GM19035 (cell line): ENCODE results near the gene TCF4.

Experiments used
- ATAC-seq: cut with Tn5 transposase; IDR thresholded peaks from one replicate; pipeline ENCODE4 v1.9.1; 2021; ENCODE audit not compliant: unreplicated experiment

TCF4 gene

DNA sequence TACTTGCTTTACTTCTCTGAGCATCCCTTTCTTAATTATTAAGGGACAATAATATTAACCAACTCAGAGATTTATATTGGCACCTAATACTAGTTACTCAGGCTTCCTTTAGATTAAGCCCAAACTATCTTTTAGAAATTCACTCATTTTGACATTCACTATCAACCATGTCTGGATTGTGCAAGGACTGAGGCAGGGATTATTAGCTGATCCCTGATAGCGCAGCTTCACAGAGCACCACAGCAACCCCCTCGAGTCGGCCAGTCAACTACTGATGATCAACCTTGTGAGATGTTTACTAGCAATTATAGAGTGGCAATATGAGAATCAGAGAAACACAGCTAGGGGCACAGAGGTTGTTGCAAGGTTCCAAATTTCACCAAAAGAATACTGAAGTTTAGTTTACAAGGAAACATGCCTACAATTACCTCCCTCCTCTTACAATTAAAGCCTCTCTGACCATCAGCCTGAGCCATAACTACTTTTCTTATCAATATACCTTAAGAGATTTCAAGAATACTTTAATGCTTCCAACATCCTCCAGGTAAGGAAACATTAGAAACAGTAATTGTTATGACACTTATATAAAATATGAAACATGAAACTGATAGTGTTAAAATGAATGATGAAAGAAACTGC is 191.6 kb downstream of the TCF4 start:
- no peak for ATAC-seq

DNA sequence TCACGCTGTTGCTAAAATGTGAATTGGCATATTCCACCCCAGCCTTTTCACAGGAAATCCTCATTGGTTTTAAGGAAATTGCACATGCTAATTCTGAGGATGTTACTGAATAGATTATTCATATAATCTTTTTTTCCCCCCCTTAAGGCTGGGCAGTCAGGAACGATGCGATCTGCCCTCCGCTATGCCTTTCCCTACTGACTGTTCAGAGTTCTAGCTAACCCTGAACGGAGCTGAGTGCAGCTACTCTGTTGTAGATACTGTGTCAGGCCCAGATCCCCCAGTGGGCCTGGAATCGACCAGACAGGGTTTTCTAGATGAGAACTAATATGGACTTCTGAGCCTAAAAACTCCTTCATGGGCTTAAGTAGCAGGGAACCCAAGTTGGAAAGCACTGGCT is 192.2 kb downstream of the TCF4 start:
- ATAC-seq, result no peak

DNA sequence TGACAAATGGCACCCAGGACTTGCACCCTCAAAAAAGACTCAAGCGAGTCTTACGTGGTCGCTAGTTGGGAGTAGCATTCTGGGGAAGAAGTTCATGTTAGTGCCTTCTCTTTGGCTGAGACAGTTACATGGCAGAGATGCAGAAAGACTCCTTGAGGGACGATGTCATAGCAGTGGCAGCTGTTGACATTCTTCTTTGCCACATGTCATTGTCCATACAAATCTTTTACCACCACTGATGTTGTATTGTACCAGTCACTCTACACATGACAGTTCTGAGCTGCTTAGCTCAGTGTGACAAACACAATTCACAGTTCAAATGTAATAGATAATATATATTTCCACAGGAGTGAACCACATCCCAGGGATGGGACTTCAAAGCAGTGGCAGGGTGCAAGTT is 197.1 kb downstream of the TCF4 start:
- no peak for ATAC-seq

DNA sequence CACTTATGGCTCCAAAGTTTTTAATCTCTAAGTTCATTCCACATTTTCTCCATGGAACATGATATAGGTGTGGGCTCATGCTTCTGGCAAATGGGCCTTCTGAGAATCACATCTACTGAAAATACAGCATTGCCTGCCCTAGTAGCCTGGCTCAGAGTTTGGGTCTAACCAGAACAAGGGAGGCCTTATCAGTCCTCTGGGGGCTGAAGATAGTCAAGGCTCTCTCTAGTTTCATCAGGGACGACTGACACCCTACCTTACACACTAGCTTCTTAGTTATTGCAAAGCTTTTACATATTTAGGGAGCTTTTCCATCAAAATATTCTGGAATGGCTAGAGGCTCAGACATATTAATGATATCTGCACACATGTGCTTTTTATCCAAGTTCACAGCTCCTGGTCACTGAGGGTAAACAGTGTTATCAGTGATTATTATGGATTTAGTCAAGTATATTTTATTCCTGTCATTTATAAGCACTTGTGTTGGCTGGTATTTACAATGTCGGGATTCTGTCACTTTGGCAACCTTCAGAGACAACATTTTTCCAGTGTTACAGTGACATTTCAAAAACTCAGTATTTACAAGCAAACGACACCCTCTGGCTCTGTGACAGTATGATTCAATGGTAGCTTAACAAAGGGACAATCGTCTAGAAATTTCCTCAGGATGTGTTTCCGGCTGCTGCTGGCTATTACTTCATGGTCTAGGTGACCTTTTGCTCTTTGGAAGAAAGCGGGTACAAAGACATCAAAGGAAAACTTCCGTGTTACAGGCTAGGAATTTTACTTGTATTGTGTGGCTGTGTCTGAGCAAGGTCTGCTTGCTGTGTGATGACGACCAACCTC is 200.6 kb downstream of the TCF4 start:
- no peak for ATAC-seq

DNA sequence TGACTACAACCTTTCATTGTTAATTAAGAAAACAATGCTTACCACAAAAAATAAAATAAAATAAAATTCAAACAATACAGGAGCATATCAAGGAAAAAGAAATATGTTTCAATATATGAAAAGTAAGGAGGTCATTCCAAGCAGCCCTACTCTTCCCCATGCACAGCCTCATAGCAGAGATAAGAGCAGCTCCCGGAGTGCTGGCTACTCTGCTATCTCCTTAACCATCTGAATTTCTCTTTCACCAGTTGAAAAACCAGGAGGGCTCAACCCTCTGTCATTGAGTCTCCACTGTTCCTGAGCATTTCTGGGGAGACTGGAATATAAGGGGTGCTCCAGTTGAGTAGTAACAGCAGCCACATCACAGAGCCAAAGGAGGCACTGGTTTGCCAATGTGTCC is 201.4 kb downstream of the TCF4 start:
- no peak for ATAC-seq

DNA sequence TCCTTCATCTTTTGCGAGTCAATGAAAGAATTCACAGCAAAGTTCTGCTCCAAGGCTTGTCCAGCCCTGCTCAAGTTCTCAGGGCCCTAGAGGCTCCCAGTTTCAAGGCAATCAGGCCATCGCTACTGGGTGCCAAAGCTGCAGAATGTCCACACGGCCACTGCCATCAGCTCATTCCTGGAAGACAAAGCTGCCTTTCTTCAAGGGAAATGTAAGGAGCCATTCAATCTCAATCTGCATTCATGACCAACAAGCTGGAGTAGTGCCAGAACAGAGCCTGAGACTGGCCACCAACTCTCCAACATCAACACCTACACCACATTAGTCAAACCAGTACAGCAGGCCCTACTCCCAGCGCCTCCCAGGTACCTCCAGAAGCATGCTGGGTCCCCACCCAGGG is 202.2 kb downstream of the TCF4 start:
- ATAC-seq, result no peak

DNA sequence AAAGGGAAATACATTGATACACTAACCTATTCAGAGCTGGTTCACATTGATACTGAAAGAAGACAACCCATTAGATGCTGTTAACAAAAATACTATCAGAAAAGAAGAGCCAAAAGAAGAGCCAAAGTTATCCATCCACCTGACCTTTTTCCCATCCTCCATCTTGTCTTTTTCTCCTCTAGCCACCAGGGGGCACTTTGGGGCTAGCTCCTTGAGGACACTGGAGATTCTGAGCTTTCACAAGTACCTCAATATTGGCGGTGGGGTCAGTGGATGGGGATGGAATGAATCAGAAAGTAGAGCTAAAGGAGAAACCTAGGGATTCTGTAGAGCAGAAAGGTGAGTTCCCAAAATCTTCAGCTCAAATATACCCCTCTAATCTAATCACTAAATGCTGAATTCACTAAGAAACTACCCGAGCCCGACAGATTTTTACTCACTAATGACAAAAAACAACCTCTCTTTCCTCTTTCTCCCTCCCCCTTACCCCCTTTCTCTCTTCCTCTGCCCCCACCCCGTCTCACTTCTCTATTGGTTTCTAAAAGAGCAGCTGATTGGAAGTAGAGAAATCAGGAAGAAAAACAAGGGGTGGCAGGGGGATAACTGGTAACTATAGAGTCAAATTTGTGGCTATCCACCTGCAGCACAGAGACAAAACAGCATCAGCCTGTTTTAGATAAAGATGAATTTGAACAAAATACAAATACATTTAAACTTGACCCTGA is 203.3 kb downstream of the TCF4 start:
- no peak for ATAC-seq

DNA sequence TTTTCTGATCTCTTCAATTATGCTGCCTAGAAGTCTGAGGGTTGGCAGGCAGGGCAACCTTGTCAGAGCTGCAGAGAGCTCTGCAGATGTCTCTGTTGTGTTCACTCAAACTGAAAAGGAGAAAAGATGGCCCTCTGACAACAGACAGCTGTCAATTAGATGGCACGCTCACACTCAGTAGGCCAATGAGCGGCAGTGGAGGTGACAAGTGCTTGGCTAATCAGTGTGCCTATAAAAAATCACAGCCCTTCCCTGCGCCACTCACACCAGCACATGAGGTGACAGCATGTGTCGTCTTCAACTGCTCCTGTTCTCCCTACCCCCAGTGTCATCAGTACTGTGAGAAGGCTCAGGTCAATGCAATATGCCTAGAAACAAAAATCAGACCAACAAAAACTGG is 203.9 kb downstream of the TCF4 start:
- no peak for ATAC-seq

DNA sequence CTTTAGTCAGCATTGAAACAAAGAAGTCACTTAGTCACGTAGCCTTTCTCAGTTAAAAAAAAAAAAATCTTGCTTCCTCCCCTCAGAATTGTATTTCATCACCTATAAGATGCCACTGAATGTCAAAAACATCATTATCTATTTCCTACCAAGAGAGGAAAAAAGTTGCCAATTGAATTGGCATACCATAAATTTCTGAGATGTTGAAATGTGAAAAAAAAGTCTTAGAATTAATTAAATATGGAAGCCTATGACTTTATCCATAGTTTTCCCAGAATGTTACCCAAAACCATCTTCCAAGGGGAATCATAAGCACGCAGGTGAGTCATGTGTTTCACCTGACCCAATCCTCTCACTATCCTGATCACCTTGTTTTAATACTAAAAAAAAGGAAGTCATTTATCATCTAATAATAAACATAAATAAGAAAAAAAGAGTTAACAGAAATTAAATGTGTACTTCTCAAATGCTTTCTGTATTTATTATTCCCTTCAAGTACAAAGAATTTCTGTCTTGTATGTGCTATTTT is 205.7 kb downstream of the TCF4 start:
- ATAC-seq, result no peak

DNA sequence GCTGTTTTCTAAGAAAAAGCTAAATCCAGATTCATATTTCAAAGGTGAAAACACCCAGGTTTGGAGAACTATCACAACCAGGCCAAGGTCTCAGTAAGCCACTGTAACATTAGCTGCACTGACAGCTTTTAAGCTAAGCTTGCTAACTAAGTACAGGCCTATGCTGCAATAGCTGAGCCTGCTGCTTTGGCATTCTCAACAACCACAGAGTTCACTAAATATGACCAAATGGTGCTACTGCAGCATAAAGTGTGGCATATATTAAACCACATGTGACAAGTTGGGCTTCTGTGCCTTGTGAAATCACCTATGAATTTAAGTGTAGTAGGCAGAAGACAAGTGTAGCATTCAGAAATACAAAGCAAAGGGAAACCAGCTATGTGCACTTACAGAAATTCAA is 206.7 kb downstream of the TCF4 start:
- no peak for ATAC-seq

DNA sequence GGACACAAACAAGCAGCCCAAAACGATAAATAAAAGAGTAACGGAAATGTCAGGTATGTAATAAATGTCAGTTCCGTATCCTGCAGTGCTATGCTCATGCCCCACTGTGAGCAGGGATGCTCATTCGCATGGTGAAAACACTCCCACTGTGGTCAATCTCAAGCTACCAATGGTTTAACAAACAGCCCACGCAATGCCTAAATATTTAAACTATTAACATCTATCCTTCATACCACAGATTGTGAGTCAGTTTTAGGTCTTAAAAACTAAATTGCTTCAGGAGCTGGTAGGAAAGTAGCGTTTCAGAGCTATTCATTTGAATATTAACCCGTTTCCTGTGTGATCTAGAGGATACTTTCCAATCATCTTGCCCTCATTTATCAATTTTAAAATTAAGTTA is 207.4 kb downstream of the TCF4 start:
- ATAC-seq, result no peak

DNA sequence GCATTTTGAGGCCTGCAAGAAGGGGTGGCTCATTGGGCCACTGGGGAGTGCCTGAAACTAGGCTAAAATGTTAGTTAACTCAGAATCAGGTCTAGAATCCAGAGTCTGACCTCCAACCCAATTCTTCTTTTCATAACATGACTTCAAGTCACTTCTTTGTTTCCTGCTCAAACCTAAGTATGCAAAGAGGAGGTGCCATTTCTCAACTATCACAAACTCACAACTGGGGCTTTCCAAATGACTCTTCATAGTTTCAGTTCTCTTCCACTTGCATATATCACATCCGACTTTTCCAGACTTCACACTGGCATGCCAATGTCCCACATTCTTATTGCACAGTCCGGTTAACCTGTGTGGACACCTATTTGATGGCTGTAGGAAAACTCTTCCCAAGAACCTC is 211.6 kb downstream of the TCF4 start:
- peak; percentile 95 for ATAC-seq

DNA sequence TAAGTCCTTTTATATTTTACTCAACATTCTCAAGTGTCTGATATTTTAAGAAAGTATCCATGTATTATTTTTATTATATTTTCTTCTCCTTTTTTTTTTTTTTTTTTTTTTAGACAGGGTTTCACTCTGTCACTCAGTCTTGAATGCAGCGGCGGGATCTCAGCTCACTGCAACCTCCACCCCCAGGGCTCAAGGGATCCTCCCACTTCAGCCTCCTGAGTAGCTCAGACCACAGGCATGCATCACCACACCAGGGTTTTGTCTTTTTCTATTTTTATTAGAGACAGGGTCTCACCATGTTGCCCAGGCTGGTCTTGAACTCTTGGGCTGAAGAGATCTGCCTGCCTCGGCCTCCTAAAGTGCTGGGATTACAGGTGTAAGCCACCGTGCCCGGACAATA is 212.1 kb downstream of the TCF4 start:
- ATAC-seq, result peak; percentile 23

DNA sequence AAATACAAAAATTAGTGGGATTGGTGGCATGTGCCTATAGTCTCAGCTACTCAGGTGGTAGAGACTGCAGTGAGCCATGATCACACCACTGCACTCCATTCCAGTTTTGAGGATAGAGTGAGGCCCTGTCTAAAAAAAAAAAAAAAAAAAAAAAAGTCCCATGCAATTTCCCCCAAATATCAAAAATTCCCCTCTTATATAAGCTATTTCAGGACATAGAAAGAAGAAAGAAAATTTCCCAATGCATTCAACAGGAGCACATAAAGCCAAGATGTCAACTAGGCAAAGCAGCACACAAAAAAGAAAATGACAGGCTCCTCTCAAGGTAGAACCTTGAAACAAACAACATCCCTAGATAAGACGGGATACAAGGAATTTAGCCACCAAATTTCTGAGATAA is 213.3 kb downstream of the TCF4 start:
- ATAC-seq, result no peak

DNA sequence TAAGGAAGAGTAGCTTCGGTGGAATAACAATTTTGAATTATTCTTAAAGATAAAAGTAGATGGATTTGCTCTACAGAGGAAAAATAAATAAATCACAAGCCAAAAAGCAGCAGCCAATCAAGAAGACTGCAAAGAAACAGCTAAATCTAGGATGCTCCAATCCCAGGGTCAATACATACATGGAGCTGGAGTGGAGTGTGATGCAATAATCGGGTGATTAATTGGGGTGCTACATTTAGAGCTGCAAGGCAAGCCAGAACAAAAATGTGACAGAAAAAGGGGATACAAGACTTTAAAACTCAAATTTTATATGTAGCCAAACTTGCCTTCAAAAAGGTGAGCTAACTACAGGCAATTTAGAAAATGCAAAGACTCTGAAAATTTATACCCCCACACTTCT is 215.8 kb downstream of the TCF4 start:
- no peak for ATAC-seq

DNA sequence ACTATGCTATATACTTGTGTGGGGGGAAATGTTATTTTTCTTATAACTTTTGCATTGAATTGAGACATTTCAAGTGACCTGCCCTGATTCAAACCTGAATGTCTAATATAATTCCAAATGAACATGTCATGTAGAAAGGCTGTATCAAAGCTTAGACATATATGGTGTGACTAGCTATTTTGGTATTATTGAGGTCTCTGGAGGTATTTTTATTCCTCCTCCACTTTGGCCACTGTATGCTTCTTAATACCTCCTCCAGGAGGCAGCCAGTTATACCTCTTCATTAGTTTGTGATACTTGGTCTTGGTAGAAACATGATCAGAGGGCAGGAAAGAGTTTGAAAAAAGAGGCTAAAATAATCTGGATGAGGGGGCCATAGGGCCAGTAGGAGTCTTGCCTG is 217.1 kb downstream of the TCF4 start:
- ATAC-seq, result no peak

DNA sequence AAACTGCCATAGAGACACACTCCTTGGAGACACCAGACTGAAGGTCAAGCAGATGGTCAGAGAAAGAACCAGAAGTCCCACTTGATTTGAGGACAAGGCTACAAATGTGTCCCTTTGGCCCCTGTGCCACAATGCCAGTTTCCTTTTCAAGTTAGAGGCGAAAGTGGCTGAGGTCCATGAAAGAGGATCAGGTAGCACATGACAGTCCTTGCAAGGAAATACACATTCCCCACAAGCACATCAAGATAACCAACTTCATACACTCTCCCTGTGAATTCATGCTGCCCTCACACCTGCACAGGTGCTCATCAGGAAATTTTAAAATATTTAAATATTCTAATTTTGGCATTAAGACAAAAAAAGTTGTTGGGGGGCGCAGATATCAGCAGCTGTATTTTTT is 218.6 kb downstream of the TCF4 start:
- no peak for ATAC-seq

DNA sequence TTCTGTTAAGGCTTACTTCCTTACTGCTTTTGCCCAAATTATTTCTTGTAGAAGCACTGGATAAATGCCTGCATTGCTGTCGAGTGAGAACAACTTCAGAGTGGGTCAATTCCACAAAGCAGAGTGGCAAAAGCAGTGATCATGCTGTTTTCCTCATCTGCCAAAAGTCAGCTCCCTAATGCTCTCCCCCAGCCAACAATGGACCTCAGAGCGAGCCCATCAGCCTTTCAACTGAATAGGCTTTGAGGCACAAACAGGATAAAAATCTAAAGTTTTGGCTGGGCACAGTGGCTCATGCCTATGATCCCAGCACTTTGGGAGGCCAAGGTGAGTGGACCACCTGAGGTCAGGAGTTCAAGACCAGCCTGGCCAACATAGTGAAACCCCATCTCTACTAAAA is 222.7 kb downstream of the TCF4 start:
- no peak for ATAC-seq

DNA sequence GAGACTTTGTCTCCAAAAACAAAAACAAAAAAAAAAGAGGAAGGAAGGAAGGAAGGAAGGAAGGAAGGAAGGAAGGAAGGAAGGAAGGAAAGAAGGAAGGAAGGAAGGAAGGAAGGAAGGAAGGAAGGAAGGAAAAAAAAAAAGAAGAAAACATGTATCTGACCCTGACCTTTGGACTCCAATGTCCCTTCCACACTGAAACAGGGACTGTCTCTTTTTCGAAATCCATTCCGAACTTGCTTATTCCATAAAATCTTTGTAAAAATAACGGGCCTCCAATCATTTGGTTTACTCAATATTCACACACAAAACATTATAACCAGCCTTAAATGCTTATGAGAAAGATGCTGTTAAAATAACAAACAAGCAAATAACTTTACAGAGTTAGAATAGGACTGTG is 225.7 kb downstream of the TCF4 start:
- ATAC-seq, result no peak

DNA sequence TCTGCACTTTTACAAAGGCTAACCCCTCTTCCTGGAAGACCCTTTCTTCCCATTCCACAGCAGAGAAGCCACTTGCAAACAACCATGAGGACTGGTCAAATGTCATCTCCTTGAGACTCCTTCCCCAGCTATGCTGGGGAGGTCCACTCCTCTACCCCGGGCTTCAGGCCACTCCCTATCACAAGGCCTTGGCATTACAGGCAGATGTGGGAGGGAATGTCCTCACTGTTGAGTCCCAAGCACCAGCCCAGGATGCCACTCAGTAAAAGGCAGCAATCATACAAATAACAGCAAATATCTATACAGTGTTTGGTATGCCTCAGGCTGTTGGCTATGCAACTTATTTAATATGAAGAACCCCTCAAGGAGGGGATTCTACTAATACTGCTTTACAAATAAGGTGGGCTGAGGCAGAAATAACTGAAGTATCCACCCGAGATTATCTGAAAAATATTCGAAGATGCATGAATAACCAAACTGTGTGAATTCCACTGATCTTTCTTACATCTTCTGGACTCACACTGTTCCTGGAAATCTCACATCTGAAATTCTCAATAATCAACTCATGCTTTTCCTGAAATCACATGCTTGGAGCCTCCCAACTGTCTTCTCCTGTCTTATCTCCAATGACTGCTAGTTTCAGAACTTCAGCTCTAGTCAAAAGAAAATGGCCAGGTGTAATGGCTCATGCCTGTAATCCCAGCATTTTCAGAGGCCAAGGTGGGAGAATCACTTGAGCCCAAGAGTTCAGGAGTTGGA is 226.3 kb downstream of the TCF4 start:
- no peak for ATAC-seq

DNA sequence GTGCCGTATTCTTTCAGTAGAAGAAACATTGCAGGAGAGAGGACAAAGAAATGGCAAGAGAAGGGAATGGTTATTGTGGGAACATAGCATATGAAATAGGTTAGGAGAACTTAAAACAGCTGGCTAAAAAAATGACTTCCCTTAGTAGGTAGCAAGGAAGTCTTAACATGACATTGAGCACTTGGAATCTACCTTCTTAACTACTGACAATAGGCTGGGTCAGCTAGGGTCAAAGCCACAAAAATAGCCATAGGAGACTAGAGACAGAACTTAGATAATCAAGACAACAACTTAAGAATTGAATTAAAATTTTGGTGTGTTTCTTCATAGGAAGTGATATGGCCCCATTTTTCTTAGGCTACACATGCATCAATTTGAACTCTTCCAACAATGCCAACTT is 227.9 kb downstream of the TCF4 start:
- ATAC-seq, result no peak
